ENCODE measurements around the gene TJP1.
"Not testable (repeated sequence)": the region's sequence is repeated elsewhere in the genome, so short reads cannot be mapped to it uniquely, and the experiment has no call there.

The TJP1 gene

DNA sequence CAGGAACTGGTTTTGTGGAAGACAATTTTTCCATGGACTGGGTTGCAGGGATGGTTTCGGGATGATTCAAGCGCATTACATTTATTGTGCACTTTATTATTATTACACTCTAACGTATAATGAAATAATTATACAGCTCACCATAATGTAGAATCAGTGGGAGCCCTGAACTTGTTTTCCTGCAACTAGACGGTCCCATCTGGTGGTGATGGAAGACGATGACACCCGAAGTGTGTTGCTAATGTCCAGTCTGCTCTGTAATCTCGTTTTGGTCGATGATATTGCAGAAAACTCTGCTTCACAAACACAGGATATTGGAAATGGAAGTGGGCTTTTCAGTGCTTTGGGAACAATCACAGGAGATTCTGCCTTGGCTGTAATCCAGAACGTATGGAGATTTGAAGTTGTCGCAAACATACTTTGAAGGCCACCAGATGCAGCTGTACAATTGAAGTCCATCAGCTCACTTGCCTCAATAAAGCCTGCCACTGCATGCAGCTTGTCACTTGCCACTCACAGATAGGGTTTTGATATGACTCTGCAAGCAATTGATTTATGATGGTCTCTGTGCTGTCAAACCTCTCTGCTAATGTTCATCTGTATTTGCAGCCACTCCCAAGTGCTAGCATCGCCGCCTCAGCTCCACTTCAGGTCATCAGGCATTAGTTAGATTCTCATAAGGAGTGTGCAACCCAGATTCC lies 141.7 kb downstream of the TJP1 start:
- DNase-seq = no peak

DNA sequence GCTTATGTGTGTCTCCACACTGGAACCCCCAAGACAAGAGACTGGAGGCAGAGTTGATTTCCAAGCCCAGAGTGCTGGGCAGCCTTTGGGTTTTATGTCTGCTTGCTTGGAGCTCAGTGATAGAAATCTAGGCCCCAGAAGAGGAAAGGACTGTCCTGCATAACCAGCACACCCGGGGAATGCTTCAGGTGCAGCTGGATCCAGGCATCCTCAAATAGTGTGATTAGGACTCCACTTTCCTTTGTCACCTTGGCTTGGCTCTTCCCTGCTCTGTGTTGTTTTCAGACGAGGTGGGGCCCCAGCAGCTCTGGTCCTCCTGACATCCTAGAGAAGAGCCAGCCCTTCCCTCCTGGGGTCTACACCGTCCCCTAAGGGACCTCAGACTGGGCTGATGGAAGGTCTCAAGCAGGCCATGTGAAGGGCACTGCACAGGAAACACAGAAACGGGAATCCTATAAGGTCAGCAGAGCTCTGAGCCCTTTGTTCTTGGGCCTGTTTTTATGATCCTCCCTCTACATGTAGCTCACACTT lies 143.7 kb downstream of the TJP1 start:
- no peak for DNase-seq

GRCh38 chr15:29677871-29678461 lies 144.3 kb downstream of the TJP1 start:
- no peak for DNase-seq

- no peak for DNase-seq
Measured at GRCh38 chr15:29677455-29677854, 144.8 kb downstream of the TJP1 start.

GRCh38 chr15:29676961-29677402 lies 145.3 kb downstream of the TJP1 start:
- peak; percentile 58 for DNase-seq

GRCh38 chr15:29676374-29676960 lies 145.8 kb downstream of the TJP1 start:
- DNase-seq = peak; percentile 54

- DNase-seq = no peak
Measured at GRCh38 chr15:29675791-29676301, 146.4 kb downstream of the TJP1 start.

DNA sequence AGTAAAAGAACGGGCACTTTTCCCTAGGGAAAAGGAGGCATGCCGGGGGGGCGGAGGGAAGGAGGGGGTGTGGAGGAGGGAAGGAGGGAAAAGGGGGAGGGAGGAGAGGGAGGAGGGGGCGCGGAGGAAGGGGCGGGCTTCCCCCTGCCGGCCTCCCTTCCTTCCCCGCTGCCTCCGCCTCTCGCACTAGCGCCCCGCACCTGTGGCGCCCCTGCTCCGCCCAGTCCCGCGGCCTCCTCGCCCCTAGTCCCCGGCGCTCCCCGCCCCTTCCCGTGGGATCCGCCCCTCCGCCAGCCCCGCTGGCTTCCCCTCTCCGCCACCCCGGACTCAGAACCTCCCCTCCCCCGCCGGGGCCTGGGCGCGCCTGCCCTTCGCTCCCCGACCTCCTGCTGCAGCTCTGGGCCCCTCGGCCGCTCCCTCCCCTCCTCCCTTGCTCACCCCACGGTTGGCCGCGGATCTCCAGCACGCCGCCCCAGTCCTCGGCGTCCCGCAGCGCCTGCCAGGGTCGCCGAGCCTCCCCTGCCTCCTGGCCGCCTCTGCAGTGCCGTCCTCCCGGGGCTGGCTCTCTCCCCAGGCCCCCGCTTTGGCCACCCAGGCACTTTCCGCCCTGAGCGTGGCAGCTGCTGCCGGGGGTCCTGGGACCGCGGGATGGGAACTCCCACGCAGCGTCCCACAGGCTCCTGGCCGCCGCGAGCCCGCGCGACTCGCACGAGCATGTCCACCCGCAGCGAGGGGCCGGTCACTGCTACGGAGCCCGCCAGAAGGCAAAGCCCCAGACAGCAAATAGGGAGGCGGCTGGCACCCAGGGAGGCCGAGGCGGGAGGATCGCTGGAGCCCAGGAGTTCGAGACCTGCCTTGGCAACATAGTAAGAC lies 147.4 kb downstream of the TJP1 start:
- DNase-seq = peak; percentile 50

GRCh38 chr15:29672923-29673809 lies 149.1 kb downstream of the TJP1 start:
- DNase-seq = no peak

DNA sequence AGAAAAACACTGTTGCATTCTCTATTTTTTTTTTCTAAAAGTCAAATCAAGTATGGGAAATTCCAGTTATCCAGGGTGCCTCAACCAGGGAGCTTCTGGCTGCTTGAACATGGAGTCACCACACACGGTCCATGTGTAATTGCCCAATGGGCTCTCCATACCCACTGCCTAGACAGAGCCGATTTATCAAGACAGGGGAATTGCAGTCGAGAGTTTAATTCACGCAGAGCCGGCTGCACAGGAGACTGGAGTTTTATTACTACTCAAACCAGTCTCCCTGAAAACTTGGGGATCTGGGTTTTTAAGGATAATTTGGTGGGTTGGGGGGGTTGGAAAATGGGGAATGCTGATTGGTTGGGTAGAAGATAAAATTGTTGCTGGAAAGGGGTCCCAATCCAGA lies 149.8 kb downstream of the TJP1 start:
- no peak for DNase-seq

DNA sequence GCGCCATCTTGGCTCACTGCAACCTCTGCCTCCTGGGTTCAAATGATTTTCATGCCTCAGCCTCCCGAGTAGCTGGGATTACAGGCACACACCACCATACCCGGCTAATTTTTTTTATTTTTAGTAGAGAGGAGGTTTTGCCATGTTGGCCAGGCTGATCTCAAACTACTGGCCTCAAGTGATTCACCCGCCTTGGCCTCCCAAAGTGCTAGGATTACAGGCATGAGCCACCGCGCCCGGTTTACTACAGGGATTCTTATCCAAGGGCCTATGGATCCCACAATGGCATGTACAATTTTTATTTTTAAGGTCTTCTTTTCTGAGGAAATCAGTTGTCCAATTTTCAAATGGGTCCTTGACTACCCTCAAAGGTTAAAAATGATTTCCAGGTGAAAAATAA lies 150.2 kb downstream of the TJP1 start:
- not testable (repeated sequence) for DNase-seq

- DNase-seq = peak; percentile 89
Measured at GRCh38 chr15:29670998-29671981, 151.0 kb downstream of the TJP1 start.

DNA sequence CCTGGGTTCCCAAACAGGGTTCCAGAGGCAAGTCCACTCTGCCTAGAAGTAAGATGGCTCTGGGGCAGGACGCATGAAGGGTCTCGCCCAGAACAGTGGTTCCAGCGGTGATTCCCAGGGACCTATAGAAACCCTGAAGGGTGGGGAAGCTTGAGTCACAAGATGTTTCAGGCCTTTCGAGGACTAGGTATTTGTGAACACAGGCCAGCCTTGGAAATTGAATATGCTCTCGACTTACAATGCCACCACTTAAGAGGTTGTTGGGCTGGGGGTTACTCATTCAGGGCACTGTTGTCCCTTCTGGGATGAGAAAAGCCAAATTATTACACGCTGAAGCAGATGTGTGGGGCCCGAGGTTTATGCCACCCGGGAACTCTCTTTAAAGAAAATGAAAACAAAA lies 152.0 kb downstream of the TJP1 start:
- no peak for DNase-seq

DNA sequence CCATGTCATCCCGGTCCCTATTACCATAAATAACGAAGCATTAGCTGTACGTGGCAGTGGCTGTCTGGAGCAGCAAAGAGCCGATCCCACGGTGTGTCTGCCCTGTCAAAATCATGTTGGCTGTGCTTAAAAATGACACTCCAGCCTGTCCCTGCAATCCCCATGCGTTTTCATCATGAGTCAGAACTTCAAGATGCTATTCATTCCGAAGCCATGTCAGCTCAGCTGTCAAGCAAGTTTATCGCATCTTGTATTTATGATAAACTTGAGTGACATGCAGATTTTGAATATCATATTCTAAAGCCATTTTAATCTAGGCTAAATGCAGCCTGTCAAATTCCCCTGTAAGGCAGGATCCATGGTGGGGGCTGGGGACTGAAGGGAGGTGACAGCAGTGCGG lies 152.4 kb downstream of the TJP1 start:
- peak; percentile 71 for DNase-seq

GRCh38 chr15:29668120-29668602 lies 154.1 kb downstream of the TJP1 start:
- DNase-seq = peak; percentile 84

DNA sequence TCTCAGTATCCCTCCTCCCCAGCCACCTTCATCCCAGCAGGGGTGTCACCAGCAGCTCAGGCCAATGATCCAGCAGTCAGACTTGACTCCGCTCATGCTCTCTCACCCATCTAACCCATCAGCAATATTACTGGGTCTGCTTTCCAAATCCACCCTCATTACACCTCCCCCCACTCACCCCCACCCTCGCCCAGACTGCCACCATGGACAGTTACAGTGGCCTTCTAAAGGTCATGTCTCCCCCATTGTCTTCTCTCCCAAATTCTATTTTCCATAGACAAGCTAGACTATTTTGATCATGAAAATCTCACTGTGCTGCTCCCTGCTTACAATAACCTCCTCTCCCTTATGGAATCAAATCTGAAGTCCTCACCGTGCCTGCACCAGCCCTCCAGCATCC lies 156.0 kb downstream of the TJP1 start:
- DNase-seq = no peak

- DNase-seq = no peak
Measured at GRCh38 chr15:29665444-29666003, 156.7 kb downstream of the TJP1 start.

GRCh38 chr15:29664406-29664805 lies 157.9 kb downstream of the TJP1 start:
- no peak for DNase-seq

DNA sequence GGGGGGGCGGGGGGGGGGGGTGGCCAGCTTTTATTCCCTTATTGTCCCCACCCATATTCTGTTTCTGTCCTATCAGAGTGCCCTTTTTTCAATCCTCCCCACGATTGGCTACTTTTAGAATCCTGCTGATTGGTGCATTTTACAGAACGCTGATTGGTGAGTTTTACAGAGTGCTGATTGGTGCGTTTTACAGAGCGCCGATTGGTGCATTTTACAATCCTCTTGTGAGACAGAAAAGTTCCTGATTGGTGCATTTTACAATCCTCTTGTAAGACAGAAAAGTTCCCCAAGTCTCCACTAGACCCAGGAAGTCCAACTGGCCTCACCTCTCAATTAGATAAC lies 164.8 kb downstream of the TJP1 start:
- DNase-seq = not testable (repeated sequence)
